Measurements from ENCODE around the gene PINLYP. TPM values are rescaled to one million over a fixed set of nuclear protein-coding genes. Genes with fewer than 3 reads are reported as not detected.

PINLYP gene
- total RNA-seq, 1 donor from 2014 or later, result 13.3 TPM

- no peak for DNase-seq
Measured at GRCh38 chr19:43548706-43549105, 26.9 kb upstream of the PINLYP start.

- no peak for DNase-seq
Measured at GRCh38 chr19:43551399-43552197, 24.0 kb upstream of the PINLYP start.

DNA sequence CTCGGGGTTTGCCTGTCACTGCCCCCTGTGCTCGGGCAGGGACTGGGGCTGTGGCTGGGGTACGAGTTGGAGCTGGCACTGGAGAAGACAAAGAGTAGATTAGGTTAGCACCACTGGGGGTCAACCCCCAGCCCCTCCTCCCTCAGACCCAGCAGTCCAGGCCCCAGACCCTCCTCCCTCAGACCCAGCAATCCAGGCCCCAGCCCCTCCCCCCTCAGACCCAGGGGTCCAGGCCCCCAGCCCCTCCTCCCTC, 23.5 kb upstream of the PINLYP start:
- no peak for DNase-seq

DNA sequence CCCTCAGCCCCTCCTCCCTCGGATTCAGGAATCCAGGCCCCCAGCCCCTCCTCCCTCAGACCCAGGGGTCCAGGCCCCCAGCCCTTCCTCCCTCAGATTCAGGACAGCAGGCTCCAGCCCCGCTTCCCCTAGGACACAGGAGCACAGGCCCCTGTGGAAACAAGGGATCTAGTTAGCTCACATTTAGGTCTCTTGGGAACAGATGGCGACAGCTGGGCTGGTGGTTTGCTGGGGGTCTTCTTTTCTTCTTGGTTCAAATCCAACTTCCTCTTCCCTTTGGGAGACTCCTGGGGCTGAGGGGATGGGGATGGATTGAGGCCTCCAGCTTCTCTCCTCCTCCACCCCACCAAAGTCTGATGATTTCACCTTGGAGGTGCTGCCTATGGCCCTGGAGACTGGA, 23.0 kb upstream of the PINLYP start:
- no peak for DNase-seq

- DNase-seq, result no peak
Measured at GRCh38 chr19:43553656-43554055, 21.9 kb upstream of the PINLYP start.

DNA sequence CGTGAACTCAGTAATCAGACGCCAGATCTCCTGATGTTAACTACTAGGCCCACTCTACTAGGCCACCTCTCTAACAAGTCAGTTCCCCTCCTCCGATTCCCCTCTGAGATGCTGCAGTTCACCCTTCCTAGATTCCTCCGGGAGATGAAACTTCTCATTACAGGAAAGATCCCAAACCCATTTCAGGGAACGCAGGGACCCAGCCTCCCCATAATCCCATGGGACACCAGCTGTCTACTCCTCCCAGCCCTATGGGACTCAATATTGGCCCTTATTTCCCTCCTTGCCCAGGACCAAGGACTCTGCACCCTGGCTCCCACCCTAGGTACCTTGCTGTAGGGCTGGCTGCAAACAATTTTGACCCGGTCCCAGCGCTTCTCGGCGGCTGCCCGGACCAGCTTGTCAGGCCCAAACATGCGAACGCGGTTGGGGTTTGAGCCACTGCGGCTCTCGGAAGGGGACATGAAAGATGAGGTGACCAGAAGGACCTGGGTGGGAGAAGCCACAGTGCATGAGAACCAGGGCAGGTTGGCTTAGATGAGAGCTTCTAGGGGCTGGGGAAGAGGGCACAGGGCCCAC, 21.2 kb upstream of the PINLYP start:
- no peak for DNase-seq

DNA sequence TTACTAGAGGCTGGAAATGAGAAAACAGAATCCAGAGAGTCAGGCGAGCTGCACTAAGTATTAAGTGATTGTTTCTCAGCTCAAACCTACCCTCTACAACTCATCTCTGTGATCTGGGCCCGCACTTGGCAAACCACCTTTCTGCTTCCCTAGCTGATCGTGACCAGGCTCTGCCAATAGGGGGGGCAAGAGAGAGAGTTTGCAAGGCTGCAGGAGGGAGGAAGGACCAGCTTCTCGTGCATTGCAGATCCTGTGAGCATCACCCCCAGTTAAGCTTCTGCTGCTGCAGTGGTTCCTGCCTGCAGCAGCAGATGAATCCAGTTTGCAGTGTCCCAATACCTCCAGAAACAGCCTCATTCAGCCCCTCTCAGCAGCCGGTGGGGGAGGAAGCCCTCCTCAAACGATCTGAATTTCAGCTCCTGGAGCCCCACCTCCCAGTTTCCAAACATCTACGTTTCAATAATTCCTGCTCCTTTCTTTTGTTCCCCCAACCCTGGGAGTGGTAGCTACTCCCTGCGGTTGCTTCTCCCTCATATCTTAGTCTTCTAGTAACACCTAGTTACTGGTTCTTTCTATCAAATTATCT, 20.3 kb upstream of the PINLYP start:
- peak; percentile 65 for DNase-seq

GRCh38 chr19:43560687-43561086, 14.9 kb upstream of the PINLYP start:
- no peak for DNase-seq

DNA sequence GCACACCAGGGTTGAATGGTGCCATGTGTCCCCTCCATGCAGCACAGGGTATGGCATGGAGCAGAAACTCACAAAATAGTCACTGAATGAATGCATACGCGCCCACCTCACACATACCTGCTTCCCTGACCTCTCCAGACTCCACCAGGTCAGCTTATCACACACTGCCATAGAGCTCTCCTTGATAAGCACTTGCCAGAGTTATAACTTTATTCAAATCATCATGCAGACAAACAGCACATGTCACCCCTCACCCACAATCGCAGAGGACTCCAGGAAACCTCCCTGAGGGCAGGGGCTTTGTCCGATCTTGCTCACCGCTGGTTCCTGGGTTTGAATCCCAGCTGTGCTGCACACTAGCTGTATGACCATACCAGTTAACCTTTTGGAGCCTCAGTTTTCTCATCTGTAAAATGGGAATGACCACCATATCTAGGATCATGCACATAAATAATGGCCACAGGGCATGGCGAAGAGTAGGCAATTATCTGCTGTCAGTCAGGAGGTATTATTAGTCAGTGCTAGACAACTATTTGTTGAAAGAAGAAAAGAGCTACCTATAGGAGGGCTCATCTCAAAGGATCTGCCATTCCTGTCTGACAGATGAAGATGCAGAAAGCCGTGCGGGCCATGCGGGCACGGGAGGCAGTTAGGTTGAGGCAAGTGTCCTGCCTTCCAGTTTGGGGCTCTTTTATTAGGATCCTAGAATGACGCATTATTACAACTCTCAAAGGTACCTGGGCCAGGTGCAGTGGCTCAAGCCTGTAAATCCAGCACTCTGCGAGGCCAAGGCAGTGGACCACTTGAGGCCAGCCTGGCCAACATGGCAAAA, 14.2 kb upstream of the PINLYP start:
- no peak for DNase-seq

DNA sequence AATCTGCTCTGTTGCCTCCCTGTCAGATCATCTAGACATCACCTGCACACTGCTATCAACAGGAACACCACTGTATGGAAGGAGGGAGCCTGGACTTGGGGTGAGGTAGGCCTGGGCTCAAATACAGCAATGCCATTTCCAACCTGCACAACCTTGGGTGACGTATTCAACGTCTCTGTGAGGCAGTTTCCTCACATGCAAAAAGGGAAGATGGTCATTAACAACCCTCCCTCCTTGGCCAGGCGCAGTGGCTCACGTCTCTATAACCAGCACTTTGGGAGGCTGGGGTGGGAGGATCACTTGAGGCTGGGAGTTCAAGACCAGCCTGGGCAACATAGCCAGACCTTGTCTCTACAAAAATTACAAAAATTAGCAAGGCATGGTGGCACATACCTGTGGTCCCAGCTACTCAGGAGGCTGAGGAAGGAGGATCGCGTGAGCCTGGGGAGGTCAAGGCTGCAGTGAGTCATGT, 13.3 kb upstream of the PINLYP start:
- no peak for DNase-seq

- peak; percentile 84 for DNase-seq
Measured at GRCh38 chr19:43562698-43563241, 12.8 kb upstream of the PINLYP start.

- DNase-seq, result no peak
Measured at GRCh38 chr19:43563816-43564457, 11.7 kb upstream of the PINLYP start.

DNA sequence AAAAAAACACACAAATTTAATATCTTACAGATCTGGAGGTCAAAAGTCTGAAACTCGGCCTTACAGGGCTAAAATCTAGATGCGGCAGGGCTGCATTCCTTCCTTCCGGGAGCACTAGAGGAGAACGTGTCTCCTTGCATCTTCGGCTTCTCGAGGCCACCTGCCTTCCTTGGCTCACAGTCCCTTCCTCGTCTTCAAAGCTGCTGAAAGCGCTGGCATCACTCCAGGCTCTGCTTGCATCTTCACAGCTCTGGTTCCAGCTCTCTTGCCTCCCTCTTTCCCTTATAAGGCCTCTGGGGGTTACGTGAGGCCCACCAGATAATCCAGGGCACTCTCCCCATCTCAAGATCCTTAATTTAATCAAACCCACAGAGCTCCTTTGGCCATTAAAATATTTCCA, 10.8 kb upstream of the PINLYP start:
- DNase-seq, result peak; percentile 8

GRCh38 chr19:43569657-43570056, 5.9 kb upstream of the PINLYP start:
- DNase-seq, result no peak

DNA sequence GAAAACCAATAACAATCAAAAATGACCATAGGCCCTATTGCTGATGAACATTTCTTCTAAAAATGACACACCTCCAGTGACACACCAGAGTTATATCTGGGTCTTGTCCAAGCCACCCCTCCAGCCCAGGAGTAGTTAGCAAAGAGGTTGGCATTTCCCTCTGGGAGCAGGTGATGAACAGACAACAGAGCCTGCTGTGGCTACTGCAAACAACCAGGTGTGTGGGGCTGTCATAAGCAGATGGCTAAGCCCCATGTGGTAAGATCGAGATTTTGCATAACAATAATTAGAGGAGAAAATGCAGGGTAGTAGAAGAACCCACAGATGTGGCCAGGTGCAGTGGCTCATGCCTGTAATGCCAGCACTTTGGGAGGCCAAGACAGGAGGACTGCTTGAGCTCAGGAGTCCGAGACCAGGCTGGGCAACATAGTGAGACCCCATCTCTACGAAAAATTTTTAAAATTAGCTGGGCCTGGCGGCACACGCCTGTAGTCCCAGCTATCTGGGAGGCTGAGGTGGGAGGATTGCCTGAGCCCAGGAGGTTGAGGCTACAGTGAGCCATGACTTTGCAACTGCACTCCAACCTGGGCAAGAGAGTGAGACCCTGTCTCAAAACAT, 5.3 kb upstream of the PINLYP start:
- no peak for DNase-seq

GRCh38 chr19:43572171-43572588, 3.4 kb upstream of the PINLYP start:
- DNase-seq, result no peak

DNA sequence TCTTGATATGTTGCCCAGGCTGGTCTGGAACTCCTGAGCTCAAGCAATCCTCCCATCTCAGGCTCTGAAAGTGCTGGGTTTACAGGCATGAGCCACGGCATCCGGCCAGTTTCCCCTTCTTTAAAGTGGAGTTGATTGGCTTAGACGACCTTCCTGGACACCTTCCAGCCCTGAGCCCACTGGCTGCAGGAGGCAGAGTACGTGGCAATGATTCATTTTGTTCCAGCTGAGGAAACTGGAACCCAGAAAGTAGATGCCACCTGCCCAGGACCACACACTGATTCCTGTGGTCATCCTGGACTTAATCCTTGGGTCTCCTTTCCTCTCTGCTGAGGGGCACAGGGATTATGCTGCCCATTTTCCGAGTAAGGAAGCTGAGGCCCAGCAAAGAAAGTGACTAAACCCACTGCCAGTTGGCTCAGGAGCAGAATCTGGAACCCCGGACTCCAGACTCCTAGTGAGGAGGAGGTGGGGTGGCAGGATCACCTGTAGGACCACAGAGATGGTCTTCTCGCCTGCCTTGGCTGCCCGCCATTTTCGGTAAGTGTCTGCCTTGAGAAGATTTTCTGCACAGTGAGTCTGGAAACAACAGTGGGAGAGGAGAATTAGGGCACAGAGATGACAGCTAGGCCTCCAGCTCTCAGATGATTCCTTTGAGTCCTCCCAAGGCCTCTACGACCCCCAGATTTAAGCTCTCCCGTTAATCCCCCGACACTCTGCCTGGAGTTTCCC, 1.0 kb upstream of the PINLYP start:
- DNase-seq, result no peak

DNA sequence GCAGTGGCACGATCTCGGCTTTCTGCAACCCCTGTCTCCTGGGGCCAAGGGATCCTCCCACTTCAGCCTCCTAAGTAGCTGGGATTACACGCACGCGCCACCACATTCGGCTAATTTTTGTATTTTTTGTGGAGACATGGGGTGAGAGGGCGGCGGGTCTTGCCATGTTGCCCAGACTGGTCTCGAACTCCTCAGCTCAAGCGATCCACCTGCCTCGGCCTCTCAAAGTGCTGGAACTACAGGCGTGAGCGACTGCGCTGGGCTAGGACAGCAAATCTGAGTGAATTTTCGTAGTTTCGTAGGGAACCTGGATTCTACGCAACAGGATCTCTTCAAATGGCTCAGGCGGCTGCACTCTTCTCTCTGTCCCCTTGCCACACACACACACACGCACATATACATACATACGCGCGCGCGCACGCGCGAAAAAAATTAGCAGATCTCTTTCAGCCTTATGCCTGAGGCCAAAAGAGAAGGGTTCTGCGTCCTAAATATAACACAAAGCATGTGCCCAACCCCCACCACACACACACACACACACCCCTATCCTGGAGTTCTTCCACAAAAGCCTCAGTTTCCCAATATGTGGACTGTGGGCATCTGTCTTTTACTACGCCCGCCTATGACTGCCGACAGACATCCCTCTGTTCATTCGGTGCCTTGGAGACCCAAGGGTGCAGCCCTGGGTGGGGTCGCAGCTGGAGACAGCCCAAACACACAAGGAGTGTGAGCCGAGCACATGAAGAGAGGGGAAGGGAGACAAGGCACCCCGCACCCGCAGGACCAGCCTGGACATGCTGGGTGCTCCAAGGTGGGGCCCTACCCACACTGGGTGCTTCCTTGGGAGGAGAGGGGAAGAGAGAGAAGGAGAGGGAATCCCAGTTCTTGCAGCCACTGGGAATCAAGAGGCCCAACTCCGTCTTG, 616 bp downstream of the PINLYP start:
- no peak for DNase-seq

DNA sequence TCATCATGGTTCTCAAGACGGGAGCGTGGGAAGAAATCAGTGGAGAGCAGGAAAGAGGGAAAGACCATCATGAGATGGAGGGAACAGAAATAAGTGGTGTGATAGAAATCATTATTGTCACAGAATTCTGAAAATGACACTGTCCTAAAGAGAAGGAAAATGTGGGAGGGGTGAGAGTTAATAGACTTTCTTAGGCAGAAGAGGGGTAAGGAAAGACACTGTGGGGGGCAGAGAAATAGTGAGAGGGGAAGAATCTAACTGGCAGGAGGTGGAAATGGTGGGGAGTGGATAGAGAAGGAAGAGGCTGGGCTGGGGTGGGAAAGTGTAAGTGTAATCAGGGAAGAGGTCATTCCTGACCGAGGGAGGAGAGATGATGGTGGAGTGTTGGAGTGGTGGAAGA, 3.2 kb downstream of the PINLYP start:
- DNase-seq, result no peak

DNA sequence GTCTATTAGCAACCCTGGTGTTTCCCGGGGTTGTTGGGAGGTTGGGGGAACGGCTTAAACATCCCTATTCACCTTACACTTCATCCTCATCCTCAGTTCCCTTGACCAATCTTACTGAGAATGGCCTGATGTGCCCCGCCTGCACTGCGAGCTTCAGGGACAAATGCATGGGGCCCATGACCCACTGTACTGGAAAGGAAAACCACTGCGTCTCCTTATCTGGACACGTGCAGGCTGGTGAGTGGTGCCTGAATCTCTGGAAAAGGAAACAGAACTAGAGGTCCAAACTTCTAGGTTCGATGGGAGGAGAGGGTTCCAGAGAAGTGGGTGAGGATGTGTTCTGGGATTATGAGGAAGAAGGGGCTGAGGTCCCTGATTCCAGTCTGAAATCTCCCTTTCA, 5.9 kb downstream of the PINLYP start:
- DNase-seq, result no peak
